Neural progenitor cell (in vitro differentiated cells): ENCODE data around the gene AHNAK2.

Source experiments
- CTCF ChIP-seq: fragments of 200-600 bp; sonication (generic); IDR thresholded peaks from 2 replicates; pipeline ENCODE4 v1.5.1; 2017; ENCODE audit warnings: antibody characterized with exemption, mild to moderate bottlenecking
- EZH2 ChIP-seq: fragments of 200-600 bp; sonication (generic); IDR thresholded peaks from 2 replicates; pipeline ENCODE4 v1.6.1; 2017; ENCODE audit warnings: antibody characterized with exemption, mild to moderate bottlenecking, moderate library complexity
- EZH2phosphoT487 ChIP-seq: fragments of 200-600 bp; sonication (generic); IDR thresholded peaks from 2 replicates; pipeline ENCODE4 v1.6.1; 2017; ENCODE audit warnings: antibody characterized with exemption

GRCh38 chr14:104912053-104912452 is 66.1 kb downstream of the AHNAK2 start:
- TF ChIP-seq CTCF: no peak
- no peak for TF ChIP-seq EZH2
- no peak for TF ChIP-seq EZH2phosphoT487
